Neural progenitor cell (in vitro differentiated cells): ENCODE measurements around the gene XIAP.

ENCODE experiments used
- EZH2 ChIP-seq: fragments of 200-600 bp; sonication (generic); IDR thresholded peaks from 2 replicates; pipeline ENCODE4 v1.6.1; 2017; ENCODE audit warnings: antibody characterized with exemption, mild to moderate bottlenecking, moderate library complexity
- EZH2phosphoT487 ChIP-seq: fragments of 200-600 bp; sonication (generic); IDR thresholded peaks from 2 replicates; pipeline ENCODE4 v1.6.1; 2017; ENCODE audit warnings: antibody characterized with exemption

- TF ChIP-seq EZH2 (no peak), EZH2phosphoT487 (no peak)
Measured at GRCh38 chrX:123882391-123882790, 22.5 kb downstream of the XIAP start.
